GM18498 (cell line): ENCODE measurements around the gene DGKB.

Experiments
- ATAC-seq: cut with Tn5 transposase; IDR thresholded peaks from one replicate; pipeline ENCODE4 v1.9.1; 2021; ENCODE audit warnings: mild to moderate bottlenecking, moderate library complexity; ENCODE audit not compliant: unreplicated experiment

Gene DGKB

DNA sequence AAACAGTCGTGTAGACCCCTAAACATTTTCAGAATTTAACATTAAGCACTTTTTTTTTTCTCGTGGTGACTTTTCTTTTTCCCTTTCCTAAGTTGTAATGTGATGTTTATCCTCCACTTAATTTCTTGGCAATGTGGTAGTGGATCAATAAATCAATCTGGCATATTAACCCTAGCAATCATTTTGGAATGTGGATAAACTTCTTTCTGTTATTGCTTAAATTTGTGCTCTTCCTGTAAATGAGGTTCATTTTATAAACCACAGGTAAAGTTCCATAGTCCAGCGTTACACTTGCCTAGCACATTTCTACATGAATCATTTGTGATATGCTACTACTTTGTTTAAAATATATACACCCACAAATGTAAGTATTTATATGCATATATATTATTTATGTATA lies 665.7 kb downstream of the DGKB start:
- ATAC-seq, result no peak

DNA sequence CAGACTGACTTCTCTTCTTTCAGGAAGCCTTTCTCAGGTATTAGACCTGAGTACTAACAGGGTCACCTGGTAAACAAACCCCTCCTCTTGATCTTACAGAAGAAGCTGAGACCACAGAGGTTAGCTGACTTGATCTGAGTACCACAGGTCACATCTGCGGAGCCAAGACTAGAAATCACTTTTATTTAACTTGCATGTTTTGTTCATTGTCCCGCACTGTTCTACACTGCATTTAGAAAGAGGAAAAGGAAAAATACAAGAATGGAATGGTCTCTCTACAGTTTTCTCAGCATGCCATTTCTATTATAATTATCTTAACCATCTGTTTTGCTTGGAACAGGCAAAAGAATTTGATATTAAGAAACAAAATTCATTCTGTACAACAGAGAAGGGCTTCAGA lies 667.5 kb downstream of the DGKB start:
- ATAC-seq, result no peak

DNA sequence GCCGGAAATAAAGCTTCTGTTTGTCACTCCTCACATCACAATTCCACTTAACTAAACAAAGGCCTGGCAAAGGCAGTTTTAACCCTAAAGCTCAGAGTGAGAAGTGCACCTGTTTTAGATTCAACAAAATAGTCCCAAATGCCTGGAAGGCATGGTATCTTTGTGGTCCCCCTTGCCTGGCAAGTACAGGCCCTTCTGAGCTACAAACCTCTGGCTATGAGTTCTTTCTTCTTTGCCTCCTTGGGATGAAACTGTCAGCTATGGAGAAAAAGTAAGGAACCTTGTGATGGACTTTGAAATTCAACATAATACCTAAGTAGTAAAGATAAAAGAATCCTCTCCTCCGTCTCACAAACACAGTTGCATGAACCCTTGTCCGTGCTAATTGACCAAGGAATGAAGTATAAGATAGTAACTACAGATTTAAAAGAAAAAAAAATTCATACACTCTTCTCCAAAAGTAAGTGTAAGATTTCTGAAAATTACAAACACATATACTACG lies 668.6 kb downstream of the DGKB start:
- no peak for ATAC-seq

DNA sequence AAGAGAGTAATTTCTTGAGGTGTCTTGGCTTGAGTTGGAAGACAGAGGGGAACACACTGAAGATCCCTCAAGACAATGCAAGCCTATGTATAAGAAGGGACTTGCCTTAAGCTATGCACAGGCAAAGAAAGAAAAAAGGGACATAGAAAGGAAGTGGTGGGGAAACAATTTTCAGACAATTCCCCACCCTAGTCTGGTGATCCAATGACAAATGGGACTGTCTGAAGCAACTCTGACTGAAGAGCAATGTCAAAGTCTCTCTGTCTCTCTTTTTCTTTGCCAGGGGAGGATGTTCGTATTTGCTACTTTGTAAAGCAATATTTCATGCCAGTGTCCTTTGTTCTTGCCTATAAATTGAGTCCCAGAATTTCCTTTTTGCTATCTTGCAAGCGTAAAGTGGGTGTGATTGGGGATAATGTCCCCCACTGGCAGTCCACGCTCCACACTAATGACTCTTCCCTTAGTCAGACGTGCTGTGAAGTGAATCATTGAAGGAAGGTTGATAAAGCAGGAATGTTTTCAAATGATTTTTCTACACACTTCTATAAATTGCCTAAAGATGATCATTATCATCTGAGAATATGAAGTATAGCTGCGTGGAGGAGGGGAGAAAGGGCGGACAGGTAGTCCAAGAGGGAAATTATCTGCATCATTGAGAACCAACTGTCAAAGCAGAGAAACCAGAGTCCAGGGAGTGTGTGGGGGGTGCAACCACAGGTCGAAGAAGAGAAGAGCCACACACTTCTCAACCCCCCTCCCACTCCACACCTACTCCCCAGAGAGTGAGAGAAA lies 669.3 kb downstream of the DGKB start:
- no peak for ATAC-seq

DNA sequence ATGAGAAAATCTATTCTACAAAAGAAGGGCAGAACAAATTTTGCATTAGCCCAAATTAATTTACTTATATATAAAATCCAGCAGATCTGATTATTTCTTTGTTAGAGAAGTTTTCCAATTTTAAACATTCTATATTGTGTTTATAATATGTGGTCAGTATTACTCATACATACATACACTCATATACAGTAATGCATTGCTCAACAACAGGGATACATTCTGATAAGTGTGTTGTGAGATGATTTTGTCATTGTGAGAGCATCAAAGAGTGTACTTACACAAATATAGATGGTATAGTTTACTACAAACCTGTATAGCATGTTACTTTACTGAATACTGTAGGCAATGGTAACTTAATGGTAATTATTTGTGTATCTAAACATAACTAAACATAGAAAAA lies 673.5 kb downstream of the DGKB start:
- ATAC-seq, result no peak

DNA sequence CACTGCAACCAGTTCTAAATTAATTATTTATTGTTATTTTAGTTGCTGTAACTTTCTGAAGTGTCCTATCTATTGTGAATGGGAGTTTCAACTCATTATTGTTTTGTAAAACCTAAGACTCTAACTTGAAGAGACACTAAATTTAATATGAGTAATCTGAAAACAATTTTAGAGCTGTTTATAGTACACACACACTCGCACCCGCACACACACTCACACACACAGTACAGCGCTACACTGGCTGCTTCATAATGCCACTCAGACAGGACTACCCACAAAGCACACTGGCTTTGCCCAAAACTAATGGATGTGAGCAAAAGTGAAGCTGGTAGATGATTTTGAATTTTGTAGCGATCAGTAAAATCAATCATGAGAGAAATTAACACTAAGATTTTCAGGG lies 674.2 kb downstream of the DGKB start:
- ATAC-seq, result no peak

DNA sequence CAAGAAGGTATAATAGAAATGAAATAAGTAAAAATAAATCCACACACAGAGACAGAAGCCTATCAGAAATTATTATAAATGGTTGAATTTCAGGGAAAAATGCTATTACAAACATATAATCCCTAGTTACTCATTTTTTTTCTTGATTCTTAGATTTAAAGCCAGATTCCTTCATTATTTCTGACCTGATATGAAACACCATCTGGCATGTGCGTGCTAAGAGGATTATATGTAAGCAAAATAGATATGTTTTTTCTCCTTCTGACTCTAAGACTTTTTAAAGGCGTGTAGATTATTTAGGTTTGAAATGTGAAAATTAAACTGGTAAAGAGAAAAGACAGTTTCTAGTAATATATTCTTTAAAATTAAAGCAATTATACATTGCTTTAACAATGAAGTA lies 676.4 kb downstream of the DGKB start:
- no peak for ATAC-seq

DNA sequence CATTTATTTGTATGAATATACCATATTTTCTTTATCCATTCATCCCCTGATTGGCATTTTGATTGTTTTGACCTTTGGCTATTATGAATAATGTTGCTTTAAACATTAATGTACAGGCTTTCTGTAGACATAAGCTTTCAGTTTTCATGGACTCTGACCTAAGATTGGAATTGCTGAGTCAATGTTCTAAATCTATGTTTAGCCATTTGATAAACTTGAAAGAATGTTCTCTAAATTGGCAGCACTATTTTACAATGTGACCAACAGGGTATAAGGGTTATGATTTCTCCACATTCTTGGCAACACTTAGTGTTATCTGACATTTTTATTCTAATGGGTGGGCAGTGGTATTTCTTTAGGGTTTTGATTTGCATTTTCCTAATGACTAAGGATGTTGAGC lies 683.4 kb downstream of the DGKB start:
- ATAC-seq, result no peak

DNA sequence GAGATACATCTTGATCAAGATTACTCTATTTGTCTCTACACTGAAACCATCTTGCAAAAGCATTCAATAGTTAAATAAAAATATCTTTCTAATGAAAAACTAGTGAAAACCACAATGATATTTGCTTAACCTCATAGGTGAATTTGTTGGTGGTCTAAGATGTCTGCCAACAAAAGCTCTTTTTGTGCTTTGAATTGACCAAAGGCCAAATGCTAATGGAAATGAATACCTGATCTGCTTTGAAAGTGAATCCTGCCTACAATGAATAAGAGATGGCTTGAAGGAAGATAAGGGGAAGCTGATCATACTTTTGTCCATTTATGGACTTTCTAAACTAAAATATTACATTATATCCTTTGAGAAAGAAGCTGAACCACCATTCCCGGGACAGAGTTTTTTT lies 684.2 kb downstream of the DGKB start:
- ATAC-seq, result no peak

DNA sequence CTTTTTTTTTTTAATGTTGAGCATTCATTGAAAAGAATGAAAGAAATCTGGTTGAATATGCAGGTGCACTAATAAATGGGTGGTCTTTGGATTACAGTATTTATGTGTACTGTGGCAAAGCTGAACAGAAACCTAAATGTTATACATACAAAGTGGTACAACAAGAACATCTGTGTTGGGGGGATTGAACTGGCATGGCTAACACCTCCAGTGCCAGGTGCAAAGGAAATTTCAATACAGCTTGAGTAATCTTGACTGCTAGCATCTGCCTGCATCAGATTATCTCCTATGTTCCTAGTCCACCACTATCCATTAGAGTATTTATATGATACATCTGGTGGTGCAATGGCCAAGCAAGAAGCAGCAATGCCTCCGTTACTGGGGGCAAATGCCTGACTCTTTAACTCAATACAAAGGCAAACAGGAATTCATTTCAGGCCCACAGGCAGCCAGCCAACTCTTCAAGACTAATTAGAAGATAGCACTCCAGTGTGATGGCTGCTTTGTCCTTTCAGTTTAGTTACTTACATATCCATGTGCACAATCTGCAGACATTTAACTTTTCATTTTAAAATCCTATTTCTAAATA lies 692.6 kb downstream of the DGKB start:
- ATAC-seq, result no peak

DNA sequence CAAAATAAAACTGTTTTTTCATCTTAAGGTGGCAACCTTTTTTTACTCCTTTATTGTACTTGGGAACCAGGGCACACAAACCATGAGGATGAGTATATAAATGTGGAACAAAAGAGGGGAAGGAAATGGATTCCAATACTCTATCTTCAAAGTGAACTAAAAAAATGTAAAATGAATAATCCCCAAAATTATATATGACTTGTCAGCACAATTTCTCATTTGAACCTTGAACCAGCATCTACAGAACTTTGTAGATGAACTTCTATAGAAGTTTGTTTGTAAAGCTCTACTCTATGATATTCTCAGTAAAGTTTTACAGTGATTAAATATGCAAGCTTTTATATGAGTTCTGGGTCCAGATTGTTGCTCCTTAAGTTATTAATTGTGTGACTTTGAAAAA lies 694.8 kb downstream of the DGKB start:
- no peak for ATAC-seq

DNA sequence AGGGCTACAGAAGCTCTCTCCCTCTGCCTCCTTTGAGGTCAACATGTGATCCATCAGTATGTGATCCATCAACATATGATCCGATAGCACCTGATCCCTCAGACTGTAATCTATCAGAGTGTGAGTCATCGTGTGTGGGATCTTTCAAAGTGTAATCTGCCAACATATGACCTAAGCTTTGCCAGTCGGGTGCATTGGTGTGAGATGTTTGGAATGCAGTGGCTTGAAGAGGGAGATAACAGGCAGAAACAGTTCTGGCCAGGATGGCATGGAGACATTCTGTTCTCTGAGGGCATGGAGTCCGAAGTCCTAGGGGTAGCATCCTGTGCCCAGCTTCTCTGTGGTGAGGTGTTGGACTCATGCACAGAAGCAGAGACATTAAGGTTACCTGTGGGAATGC lies 695.4 kb downstream of the DGKB start:
- no peak for ATAC-seq

DNA sequence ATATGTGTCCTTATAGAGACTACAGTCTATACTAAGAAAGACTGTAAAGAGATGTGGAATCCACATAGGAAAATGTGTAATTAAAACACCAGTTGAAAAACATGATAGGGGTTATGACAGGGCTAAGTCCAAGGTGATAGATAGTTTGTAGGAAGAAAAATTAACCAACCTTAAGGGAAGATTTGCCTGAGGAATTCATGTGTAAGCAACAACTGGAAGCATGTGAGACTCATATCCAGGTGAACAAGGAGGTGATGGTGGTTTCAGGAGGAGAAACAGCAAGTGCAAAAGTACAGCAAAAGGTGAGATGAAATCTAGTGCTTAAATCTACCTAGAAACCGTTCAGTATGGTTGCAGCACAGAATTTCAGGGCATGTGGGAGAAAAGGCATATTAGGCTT lies 696.4 kb downstream of the DGKB start:
- no peak for ATAC-seq

DNA sequence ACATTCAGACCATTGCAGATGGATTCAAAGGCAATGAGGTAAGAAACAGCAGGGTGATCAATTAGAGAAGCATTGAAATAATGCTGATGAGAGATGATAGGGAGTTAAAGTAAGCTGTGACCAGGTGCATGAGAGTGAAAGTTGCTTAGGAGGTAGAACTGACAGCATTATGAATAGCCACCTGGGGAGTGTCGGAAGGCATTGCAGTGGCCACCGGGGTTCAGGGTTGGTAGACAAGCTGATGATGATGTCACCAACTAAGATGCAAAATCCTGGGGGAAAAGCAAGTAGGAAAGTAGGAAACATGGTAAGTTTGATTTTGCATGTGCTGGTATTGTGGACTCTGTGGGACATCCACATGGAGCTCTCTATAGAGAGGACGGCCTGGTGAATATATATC lies 701.2 kb downstream of the DGKB start:
- no peak for ATAC-seq

DNA sequence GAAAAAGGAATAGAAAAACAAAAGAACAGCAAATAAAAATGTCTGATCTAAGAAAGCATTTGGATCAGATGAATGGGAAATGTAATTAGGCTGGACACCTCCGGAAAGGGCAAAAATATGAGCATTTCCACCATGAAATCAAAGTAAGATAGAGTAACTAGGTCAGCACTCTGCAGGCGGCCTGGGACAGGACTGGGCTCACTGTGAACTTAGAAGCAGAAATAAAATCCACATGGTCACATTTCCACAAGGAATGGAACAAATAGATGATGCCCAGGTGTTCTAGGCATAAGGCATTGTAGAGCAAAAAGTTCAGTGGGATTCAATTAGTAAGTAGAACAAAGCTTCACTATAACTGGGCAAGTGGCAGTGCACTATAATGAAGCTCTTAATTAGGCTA lies 703.2 kb downstream of the DGKB start:
- no peak for ATAC-seq

DNA sequence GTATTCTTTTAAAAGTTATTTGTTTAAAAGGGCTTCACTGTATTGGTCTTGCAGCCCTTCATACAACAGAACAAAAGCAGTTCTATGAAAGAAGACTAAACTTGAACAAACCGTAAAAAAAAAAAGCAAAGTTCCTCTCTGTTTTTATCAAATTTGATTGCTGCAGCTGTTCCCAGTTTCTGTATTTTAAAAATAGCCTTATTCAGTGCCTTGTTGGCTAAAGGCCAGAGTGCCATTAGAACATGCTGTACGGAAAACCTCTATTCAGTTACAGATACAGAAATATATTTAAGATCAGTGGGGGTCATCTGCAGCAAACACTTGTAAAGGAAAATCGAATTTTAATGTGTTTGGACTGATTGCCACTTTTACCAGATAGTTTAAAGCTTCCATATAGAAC lies 705.3 kb downstream of the DGKB start:
- ATAC-seq, result no peak

DNA sequence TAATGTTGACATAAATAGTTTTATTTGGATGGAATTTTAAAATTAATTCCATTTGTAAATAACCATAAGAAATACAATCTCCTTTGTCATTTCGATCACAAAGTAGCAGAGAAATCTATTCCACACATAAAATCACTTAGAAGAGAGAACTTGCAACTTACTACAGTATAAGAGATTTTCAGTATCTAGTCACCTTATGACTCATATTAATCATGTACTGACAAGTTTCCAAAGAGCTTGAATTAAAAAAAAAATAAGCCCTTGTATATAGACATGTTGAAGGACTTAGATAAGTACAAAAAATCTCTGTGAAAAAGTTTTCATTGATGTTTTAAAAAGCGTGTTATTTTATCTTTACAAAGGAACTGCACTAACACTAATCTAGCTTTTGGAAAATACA lies 706.0 kb downstream of the DGKB start:
- no peak for ATAC-seq

DNA sequence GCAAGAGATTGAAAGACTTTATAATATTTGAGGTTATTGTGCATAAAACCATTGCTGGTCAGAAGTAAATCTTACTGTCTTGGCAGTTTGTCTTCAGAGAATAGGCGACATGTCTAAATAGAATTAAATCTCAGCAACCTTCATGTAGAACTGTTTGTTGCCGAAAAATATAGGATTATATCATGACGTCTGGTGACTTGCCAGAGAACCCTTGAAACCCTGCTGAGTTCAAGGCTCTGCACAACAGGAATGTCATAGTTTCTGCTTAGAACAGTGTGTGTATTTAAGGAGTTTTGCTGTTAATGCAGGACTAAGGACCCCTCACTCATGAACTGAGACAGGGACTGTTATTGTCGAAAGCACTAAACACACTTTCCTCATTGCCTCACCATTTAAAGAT lies 706.7 kb downstream of the DGKB start:
- ATAC-seq, result no peak

DNA sequence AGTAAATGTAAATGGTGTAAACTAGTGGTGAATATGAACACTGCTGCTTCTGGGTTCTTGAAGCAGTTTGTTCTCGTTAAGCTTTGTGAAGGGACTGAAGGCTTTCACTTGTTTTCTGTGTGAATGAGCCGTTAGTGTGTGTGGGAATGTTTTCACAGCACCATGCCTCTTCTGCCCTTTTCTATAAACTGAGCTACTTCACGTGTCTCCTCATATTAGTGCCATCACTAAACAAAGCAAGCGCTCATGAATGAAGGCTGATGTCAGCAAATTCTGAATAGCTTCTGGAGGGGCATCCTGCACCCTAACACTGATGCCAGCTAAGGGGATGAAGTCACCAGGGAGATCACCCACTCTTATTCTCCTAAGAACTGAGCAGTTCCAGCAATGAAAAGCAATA lies 707.5 kb downstream of the DGKB start:
- ATAC-seq, result no peak

DNA sequence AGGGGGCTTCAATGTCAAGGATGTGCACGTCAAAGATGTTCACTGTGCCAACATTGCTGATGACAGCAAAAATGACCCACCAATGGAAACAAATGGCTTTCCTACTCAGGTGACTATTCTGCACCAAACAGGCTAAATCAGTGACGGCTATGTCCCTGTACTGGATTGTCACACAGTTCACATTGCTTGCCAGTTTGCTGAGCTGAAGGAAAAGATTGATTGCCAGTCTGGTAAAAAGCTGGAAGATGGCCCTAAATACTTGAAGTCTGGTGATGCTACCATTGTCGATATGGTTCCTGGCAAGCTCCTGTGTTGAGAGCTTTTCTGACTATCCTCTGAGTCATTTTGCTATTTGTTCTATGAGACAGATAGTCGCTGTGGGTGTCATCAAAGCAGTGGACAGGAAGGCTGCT lies 710.9 kb downstream of the DGKB start:
- ATAC-seq, result no peak

DNA sequence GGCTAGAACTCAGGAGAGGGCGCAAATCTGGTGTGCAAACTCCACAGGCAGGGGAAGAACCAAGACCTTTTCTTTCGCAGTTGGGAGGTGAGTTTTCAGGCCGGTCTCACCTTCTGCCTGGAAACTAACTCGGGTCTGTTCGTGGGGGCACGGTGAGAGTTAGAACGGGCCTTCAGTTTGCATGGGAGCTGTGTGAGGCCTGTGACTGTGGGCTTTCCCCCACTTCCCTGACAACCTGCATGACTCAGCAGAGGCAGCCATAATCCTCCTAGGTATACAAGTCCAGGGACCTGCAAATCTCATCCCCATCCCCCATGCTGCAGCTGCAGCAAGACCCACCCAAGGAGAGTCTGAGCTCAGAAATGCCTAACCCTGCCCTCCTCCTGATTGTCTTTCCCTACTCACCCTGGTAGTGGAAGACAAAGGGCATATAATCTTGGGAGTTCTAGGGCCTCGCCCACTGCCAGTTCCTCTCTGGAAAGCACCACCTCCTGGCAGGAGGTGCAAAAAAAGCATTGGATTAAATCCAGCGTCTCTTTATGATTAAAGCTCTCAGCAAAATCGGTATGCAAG lies 718.2 kb downstream of the DGKB start:
- ATAC-seq, result no peak

DNA sequence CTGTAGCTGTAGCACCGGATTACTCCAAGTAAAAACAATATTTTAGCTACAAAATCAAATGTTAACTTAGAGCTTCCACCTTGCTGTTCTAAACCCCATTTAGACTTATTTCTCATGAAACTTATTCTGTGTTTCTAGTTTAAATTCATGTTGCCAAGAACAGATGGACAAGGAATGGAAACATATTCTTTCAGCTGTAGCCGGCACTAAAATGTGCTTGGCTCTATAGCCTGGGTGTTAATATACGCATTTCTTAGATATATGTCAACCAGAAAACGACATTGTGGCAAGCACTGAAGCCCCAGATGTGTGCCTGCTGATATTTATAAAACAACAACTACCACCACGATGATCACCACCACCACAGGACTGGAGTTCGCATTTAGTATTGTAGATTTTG lies 722.8 kb downstream of the DGKB start:
- ATAC-seq, result no peak
